Mammary epithelial cell (primary cell): Measurements from ENCODE around the gene HEY2.

Experiments used
- EZH2 ChIP-seq: IDR thresholded peaks from 2 replicates; pipeline ENCODE4 v1.6.1; 2012; ENCODE audit warnings: low read length, inconsistent platforms, borderline replicate concordance
- TF ChIP-seq, protein P1 (sequence below), 2 donors: IDR thresholded peaks in 1 of 2; conservative IDR thresholded peaks in 1 of 2; 2 replicates each; pipeline ENCODE4 v1.5.1; 2011 to 2012; ENCODE audit warnings: inconsistent platforms in 2 of 2, low read length in 2 of 2, mild to moderate bottlenecking in 2 of 2, control low read depth in 1 of 2, low read depth in 1 of 2; ENCODE audit not compliant: insufficient read depth in 1 of 2; ENCODE audit errors: extremely low read depth in 1 of 2

DNA sequence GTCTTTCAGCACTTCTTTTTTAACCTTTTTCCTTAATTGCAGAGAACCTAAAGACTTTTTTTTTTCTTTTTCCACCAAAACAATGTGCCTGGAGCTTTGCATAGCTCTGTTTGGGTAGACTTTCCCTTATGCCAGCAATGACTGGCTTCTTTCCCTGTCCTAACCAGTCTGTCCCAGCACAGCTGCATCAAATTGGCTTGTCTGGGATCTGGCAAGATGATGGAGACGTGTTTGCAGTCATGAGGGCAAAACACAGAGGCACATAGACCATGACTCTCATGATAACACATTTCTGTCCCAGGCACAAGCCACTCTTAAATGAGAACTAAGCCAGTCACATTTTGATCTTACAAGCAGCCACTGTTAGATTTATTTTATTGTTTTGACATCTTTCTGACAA, 16.5 kb downstream of the HEY2 start:
- TF ChIP-seq, protein P1, sequence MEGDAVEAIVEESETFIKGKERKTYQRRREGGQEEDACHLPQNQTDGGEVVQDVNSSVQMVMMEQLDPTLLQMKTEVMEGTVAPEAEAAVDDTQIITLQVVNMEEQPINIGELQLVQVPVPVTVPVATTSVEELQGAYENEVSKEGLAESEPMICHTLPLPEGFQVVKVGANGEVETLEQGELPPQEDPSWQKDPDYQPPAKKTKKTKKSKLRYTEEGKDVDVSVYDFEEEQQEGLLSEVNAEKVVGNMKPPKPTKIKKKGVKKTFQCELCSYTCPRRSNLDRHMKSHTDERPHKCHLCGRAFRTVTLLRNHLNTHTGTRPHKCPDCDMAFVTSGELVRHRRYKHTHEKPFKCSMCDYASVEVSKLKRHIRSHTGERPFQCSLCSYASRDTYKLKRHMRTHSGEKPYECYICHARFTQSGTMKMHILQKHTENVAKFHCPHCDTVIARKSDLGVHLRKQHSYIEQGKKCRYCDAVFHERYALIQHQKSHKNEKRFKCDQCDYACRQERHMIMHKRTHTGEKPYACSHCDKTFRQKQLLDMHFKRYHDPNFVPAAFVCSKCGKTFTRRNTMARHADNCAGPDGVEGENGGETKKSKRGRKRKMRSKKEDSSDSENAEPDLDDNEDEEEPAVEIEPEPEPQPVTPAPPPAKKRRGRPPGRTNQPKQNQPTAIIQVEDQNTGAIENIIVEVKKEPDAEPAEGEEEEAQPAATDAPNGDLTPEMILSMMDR (conservative IDR thresholded peaks at IDR 0.05 in 1 of 2, IDR thresholded peaks at IDR 0.05 in 1 of 2; ENCODE audit: extremely low read depth in 1 of 2, insufficient read depth in 1 of 2, low read depth in 1 of 2, low read length in 2 of 2) = no peak
- no peak for TF ChIP-seq EZH2
